Osteoblast (primary cell): ENCODE measurements around the gene MT3. TPM values are rescaled to one million over a fixed set of nuclear protein-coding genes. Genes with fewer than 3 reads are reported as not detected.

ENCODE experiments used
- DNase-seq: peaks from one replicate; pipeline ENCODE4 v3.0.0; 2011; ENCODE audit warnings: low spot score, mixed read lengths; ENCODE audit not compliant: insufficient read length; ENCODE audit errors: missing footprints
- H2AFZ ChIP-seq: 2 replicates; pipeline ENCODE4 v1.6.0; 2011; ENCODE audit warnings: mild to moderate bottlenecking, low read length
- H3K27ac ChIP-seq: 2 replicates; pipeline ENCODE4 v1.5.1; 2011; ENCODE audit warnings: mild to moderate bottlenecking, low read depth, low read length, moderate library complexity
- H3K27me3 ChIP-seq: 2 replicates; pipeline ENCODE4 v1.6.0; 2012; ENCODE audit warnings: mild to moderate bottlenecking, control low read depth, inconsistent platforms, low read length, moderate library complexity; ENCODE audit not compliant: insufficient read depth
- H3K36me3 ChIP-seq: 2 replicates; pipeline ENCODE4 v1.5.1; 2011; ENCODE audit warnings: mild to moderate bottlenecking, low read length, control low read depth, moderate library complexity; ENCODE audit not compliant: insufficient read depth
- H3K4me1 ChIP-seq: 2 replicates; pipeline ENCODE4 v1.5.1; 2011; ENCODE audit warnings: mild to moderate bottlenecking, low read length, control low read depth, moderate library complexity; ENCODE audit not compliant: insufficient read depth
- H3K4me2 ChIP-seq: 2 replicates; pipeline ENCODE4 v1.6.0; 2011; ENCODE audit warnings: mild to moderate bottlenecking, low read length; ENCODE audit not compliant: insufficient read depth
- H3K4me3 ChIP-seq: fragments of 200-600 bp; sonication (generic); 3 replicates; pipeline ENCODE4 v1.5.1; 2012; ENCODE audit warnings: mild to moderate bottlenecking, low read length, inconsistent platforms; ENCODE audit not compliant: insufficient read depth
- H3K79me2 ChIP-seq: 2 replicates; pipeline ENCODE4 v1.6.0; 2012; ENCODE audit warnings: mild to moderate bottlenecking, low read length, control low read depth, inconsistent platforms; ENCODE audit not compliant: insufficient read depth
- H3K9me3 ChIP-seq: 2 replicates; pipeline ENCODE4 v1.5.1; 2011; ENCODE audit warnings: low read depth, low read length, control low read depth
- H4K20me1 ChIP-seq: 2 replicates; pipeline ENCODE4 v1.6.0; 2012; ENCODE audit warnings: mild to moderate bottlenecking, low read length, control low read depth; ENCODE audit not compliant: insufficient read depth
- CTCF ChIP-seq: IDR thresholded peaks from 2 replicates; pipeline ENCODE4 v1.5.1; 2011; ENCODE audit warnings: mild to moderate bottlenecking, low read depth, low read length, moderate library complexity; ENCODE audit errors: extremely low read depth
- total RNA-seq: library from RNA; depleted of rRNA; stranded (reverse); fragments of >200 nt; gene quantifications from 2 replicates; pipeline ENCODE4 v1.2.3, GENCODE V29; 2012

MT3 gene
- total RNA-seq, 1 donor = not detected

DNA sequence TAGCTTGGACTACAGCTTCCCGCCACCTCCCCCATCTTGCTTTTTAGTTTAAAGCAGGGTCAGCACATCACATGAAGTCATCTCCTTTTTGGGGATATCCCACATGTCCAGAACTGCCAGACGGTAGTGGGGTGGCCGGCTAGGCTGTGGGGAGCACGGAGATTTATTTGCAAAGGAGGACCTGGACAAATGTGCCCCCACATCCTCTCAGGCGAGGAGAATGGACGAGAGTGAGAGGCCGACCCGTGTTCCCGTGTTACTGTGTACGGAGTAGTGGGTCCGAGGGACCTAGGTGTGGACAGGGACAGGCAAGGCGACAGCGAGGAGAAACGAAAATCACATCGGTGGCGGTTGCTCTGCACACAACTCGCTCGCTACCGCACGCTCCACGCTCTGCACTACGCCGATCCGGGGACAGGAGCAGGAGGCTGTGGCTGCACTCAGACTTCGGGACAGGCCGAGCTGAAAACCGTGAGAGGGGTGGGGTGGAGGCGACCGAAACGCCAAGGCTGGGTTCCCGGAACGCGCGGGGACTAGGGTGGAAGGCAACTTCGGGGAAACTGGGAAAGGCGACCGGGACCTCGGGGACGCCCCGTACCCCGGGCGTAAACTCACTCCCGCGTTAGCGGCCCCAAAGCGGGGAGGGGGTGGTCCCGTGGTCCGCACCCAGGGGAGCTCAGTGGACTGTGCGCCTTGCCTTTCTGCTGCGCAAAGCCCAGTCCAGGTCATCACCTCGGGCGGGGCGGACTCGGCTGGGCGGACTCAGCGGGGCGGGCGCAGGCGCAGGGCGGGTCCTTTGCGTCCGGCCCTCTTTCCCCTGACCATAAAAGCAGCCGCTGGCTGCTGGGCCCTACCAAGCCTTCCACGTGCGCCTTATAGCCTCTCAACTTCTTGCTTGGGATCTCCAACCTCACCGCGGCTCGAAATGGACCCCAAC lies 48.8 kb downstream of the MT3 start, which contains the start of gene MT1A:
Gene MT1A, plus strand, starts transcription at position 853 of the 937 bp plus-strand sequence. Its CDS starts 73 bp downstream, at position 926.
- TF ChIP-seq CTCF = no peak
- DNase-seq = peak; percentile 94
- Histone ChIP-seq H3K4me1 (peaks cover 6% of the 10 kb centered on the region), H3K27me3 (peaks cover 6% of the 10 kb centered on the region), H3K4me2 (peak within 1 kb of the TSS; percentile 85), H3K4me3 (peak within 1 kb of the TSS; percentile 71), H3K9me3 (no peaks in the 10 kb centered on the region), H2AFZ (peak within 1 kb of the TSS; percentile 72), H3K36me3 (no peaks in the 10 kb centered on the region), H4K20me1 (no peaks in the 10 kb centered on the region), H3K27ac (no peak within 1 kb of the TSS), H3K79me2 (no peaks in the 10 kb centered on the region)

GRCh38 chr16:56639045-56639444 lies 49.7 kb downstream of the MT3 start:
- no peak overlapping the region for H2AFZ ChIP-seq
- H3K36me3 ChIP-seq = no peaks in the 10 kb centered on the region
- H3K4me2 ChIP-seq = peak overlapping the region; percentile 85
- no peak overlapping the region for H3K27ac ChIP-seq
- H4K20me1 ChIP-seq = no peaks in the 10 kb centered on the region
- H3K4me1 ChIP-seq = peaks cover 8% of the 10 kb centered on the region
- no peak for TF ChIP-seq CTCF
- H3K27me3 ChIP-seq = peaks cover 4% of the 10 kb centered on the region
- H3K9me3 ChIP-seq = no peaks in the 10 kb centered on the region
- no peak overlapping the region for H3K4me3 ChIP-seq
- H3K79me2 ChIP-seq = no peaks in the 10 kb centered on the region
- DNase-seq = no peak

GRCh38 chr16:56640076-56640475 lies 50.7 kb downstream of the MT3 start:
- Histone ChIP-seq H3K27ac (no peak overlapping the region), H3K36me3 (no peaks in the 10 kb centered on the region), H3K27me3 (peaks cover 11% of the 10 kb centered on the region), H3K4me2 (no peak overlapping the region), H3K9me3 (no peaks in the 10 kb centered on the region), H2AFZ (no peak overlapping the region), H3K79me2 (no peaks in the 10 kb centered on the region), H4K20me1 (no peaks in the 10 kb centered on the region), H3K4me1 (peaks cover 8% of the 10 kb centered on the region), H3K4me3 (no peak overlapping the region)
- no peak for DNase-seq
- no peak for TF ChIP-seq CTCF

Other genes with a start within 250 kb of the MT3 start
- gene AMFR, start 164.0 kb upstream of the MT3 start, total RNA-seq = 279 and 339 TPM in 2 replicates
- gene NUDT21, start 138.2 kb upstream of the MT3 start, total RNA-seq = 58.6 and 64.5 TPM in 2 replicates
- 39.2 and 47.4 TPM in 2 replicates for gene OGFOD1, start 138.0 kb upstream of the MT3 start, total RNA-seq
- gene BBS2, start 69.5 kb upstream of the MT3 start, total RNA-seq = 62.2 and 77.5 TPM in 2 replicates
- gene MT4, start 24.5 kb upstream of the MT3 start, total RNA-seq = not detected in 2 replicates
- 33.7 and 43.9 TPM in 2 replicates for gene MT2A, start 19.1 kb downstream of the MT3 start, total RNA-seq
- gene MT1E, start 36.3 kb downstream of the MT3 start, total RNA-seq = 105 and 119 TPM in 2 replicates
- gene MT1M, start 43.1 kb downstream of the MT3 start, total RNA-seq = 8.5 and 8.7 TPM in 2 replicates
- 0.59 TPM in 1 of 2 replicates, not detected in the other for gene MT1A, start 49.1 kb downstream of the MT3 start, total RNA-seq
- gene MT1B, start 62.4 kb downstream of the MT3 start, total RNA-seq = not detected in 2 replicates
- 2.1 and 3.3 TPM in 2 replicates for gene MT1F, start 68.4 kb downstream of the MT3 start, total RNA-seq
- not detected in 2 replicates for gene MT1G, start 78.5 kb downstream of the MT3 start, total RNA-seq
- gene MT1H, start 80.3 kb downstream of the MT3 start, total RNA-seq = not detected in 2 replicates
- gene MT1X, start 92.9 kb downstream of the MT3 start, total RNA-seq = 81.4 and 86.0 TPM in 2 replicates
- gene NUP93, start 140.6 kb downstream of the MT3 start, total RNA-seq = 36.8 and 40.5 TPM in 2 replicates